ENCODE measurements around the gene GPR141.

The GPR141 gene

GRCh38 chr7:37732253-37732652 is 48.7 kb downstream of the GPR141 start:
- DNase-seq (ENCODE audit: low read depth), result no peak

GRCh38 chr7:37732888-37733287 is 49.3 kb downstream of the GPR141 start:
- no peak for DNase-seq (ENCODE audit: low read depth)

- no peak for DNase-seq (ENCODE audit: low read depth)
Measured at GRCh38 chr7:37735196-37735595, 51.6 kb downstream of the GPR141 start.

- no peak for DNase-seq (ENCODE audit: low read depth)
Measured at GRCh38 chr7:37738321-37738720, 54.8 kb downstream of the GPR141 start.

GRCh38 chr7:37740398-37740797 is 56.8 kb downstream of the GPR141 start:
- no peak for DNase-seq (ENCODE audit: low read depth)

- no peak for DNase-seq (ENCODE audit: low read depth)
Measured at GRCh38 chr7:37741776-37742175, 58.2 kb downstream of the GPR141 start.

GRCh38 chr7:37751096-37751495 is 67.5 kb downstream of the GPR141 start:
- no peak for DNase-seq (ENCODE audit: low read depth)

- DNase-seq (ENCODE audit: low read depth), result no peak
Measured at GRCh38 chr7:37753398-37754050, 70.0 kb downstream of the GPR141 start.

- DNase-seq (ENCODE audit: low read depth), result no peak
Measured at GRCh38 chr7:37756797-37757551, 73.4 kb downstream of the GPR141 start.

GRCh38 chr7:37757563-37757962 is 74.0 kb downstream of the GPR141 start:
- no peak for DNase-seq (ENCODE audit: low read depth)

GRCh38 chr7:37758501-37759045 is 75.0 kb downstream of the GPR141 start:
- no peak for DNase-seq (ENCODE audit: low read depth)

GRCh38 chr7:37759526-37759925 is 76.0 kb downstream of the GPR141 start:
- DNase-seq (ENCODE audit: low read depth), result no peak

- DNase-seq (ENCODE audit: low read depth), result no peak
Measured at GRCh38 chr7:37765421-37765829, 81.9 kb downstream of the GPR141 start.

- DNase-seq (ENCODE audit: low read depth), result no peak
Measured at GRCh38 chr7:37765872-37766525, 82.4 kb downstream of the GPR141 start.

- no peak for DNase-seq (ENCODE audit: low read depth)
Measured at GRCh38 chr7:37768611-37769010, 85.0 kb downstream of the GPR141 start.

GRCh38 chr7:37769291-37769690 is 85.7 kb downstream of the GPR141 start:
- no peak for DNase-seq (ENCODE audit: low read depth)

GRCh38 chr7:37769726-37770125 is 86.2 kb downstream of the GPR141 start:
- no peak for DNase-seq (ENCODE audit: low read depth)

- DNase-seq (ENCODE audit: low read depth), result no peak
Measured at GRCh38 chr7:37770838-37771237, 87.3 kb downstream of the GPR141 start.

GRCh38 chr7:37771342-37771741 is 87.8 kb downstream of the GPR141 start:
- DNase-seq (ENCODE audit: low read depth), result no peak

GRCh38 chr7:37771801-37772200 is 88.2 kb downstream of the GPR141 start:
- no peak for DNase-seq (ENCODE audit: low read depth)

- no peak for DNase-seq (ENCODE audit: low read depth)
Measured at GRCh38 chr7:37775921-37776320, 92.4 kb downstream of the GPR141 start.

GRCh38 chr7:37781156-37781555 is 97.6 kb downstream of the GPR141 start:
- no peak for DNase-seq (ENCODE audit: low read depth)

- DNase-seq (ENCODE audit: low read depth), result no peak
Measured at GRCh38 chr7:37782166-37782565, 98.6 kb downstream of the GPR141 start.
